Measurements from ENCODE around the gene NAGLU. TPM values are rescaled to one million over a fixed set of nuclear protein-coding genes. Genes with fewer than 3 reads are reported as not detected.
A peak's percentile ranks its signal among the peaks of the same experiment; 100 is the strongest.

NAGLU gene
- total RNA-seq, 2 experiments from 2014 or later, result 7.8 TPM

DNA sequence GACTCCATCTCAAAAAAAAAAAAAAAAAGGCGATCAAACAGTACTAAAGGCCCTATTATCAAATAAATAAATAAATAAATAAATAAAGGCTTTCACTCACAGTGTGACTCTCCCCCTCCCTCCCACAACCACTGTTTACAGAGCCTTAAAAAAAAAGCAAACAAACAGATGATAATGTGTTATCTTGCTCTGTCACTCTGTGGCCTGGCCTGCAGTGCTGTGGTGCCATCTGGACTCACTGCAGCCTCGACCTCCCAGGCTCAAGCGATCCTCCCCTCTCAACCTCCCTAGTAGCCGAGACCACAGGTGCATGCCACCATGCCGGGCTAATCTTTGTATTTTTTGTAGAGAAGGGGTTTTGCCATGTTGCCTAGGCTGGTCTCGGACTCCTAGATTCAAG, 8.1 kb upstream of the NAGLU start:
- Mint-ChIP-seq H3K4me3 (no peak overlapping the region), H3K27me3 (peaks cover 3% of the 10 kb centered on the region), H3K9me3 (no peaks in the 10 kb centered on the region), H3K27ac (no peak overlapping the region), H3K36me3 (ENCODE audit: low read depth) (no peaks in the 10 kb centered on the region), H3K4me1 (ENCODE audit: low read depth) (peaks cover 33% of the 10 kb centered on the region)
- DNase-seq (no peak), ATAC-seq (ENCODE audit: poor library complexity) (no peak)
- CTCF ChIA-PET, result interaction anchor here (0.7 to 2.2 kb wide), 8 partner anchors 8 to 216 kb away, joined by 3 to 13 read pairs (median 4); partner anchors contain the start of gene NAGLU
- H3K4me3 ChIP-seq (ENCODE audit: low read length), result no peak overlapping the region
- no peaks in the 10 kb centered on the region for H3K36me3 ChIP-seq (ENCODE audit: insufficient read depth, low read length)
- no peak overlapping the region for H3K27ac ChIP-seq (ENCODE audit: low read depth in 1 of 2, low read length in 2 of 2)
- peaks cover 45% of the 10 kb centered on the region for H3K4me1 ChIP-seq (ENCODE audit: insufficient read depth, low read length)
- TF ChIP-seq, protein P1, sequence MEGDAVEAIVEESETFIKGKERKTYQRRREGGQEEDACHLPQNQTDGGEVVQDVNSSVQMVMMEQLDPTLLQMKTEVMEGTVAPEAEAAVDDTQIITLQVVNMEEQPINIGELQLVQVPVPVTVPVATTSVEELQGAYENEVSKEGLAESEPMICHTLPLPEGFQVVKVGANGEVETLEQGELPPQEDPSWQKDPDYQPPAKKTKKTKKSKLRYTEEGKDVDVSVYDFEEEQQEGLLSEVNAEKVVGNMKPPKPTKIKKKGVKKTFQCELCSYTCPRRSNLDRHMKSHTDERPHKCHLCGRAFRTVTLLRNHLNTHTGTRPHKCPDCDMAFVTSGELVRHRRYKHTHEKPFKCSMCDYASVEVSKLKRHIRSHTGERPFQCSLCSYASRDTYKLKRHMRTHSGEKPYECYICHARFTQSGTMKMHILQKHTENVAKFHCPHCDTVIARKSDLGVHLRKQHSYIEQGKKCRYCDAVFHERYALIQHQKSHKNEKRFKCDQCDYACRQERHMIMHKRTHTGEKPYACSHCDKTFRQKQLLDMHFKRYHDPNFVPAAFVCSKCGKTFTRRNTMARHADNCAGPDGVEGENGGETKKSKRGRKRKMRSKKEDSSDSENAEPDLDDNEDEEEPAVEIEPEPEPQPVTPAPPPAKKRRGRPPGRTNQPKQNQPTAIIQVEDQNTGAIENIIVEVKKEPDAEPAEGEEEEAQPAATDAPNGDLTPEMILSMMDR (IDR thresholded peaks at IDR 0.05), result no peak
- no peaks in the 10 kb centered on the region for H3K27me3 ChIP-seq (ENCODE audit: control insufficient read depth in 1 of 2, insufficient read depth in 2 of 2, low read length in 2 of 2)
- H3K9me3 ChIP-seq (ENCODE audit: control insufficient read depth in 1 of 2, insufficient read depth in 1 of 2, low read length in 2 of 2), result no peaks in the 10 kb centered on the region
- POLR2A ChIA-PET, result interaction anchor here (0.7 kb wide), 1 partner anchor 8 kb away, joined by 5 read pairs; the partner anchor contains the start of gene NAGLU
- intact Hi-C loops (cut with DNase I, micrococcal nuclease), result loop anchor here in 1 of 2 experiments (5.0 kb wide), 1 partner anchor 501 kb away; no protein-coding TSS in a partner anchor

DNA sequence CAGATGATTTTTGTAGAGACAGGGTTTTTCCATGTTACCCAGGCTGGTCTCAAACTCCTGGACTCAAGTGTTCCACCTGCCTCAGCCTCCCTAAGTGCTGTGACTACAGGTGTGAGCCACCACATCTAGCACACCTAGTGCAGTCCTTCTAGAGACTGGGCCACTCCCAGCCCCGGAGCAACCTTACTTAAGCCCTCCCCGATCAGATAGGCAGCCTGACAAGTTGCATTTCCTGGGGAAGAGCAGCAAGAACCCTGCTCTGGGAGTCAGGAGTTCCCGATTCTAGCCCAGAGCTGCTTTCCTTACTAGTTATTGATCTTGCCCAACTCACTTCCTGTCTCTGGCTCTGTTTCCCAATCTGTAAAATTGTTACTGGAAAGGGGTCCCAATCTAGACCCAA, 7.0 kb upstream of the NAGLU start:
- Histone ChIP-seq H3K4me3 (ENCODE audit: low read length) (no peak overlapping the region), H3K27ac (ENCODE audit: low read depth in 1 of 2, low read length in 2 of 2) (no peak overlapping the region), H3K9me3 (ENCODE audit: control insufficient read depth in 1 of 2, insufficient read depth in 1 of 2, low read length in 2 of 2) (no peaks in the 10 kb centered on the region), H3K4me1 (ENCODE audit: insufficient read depth, low read length) (peaks cover 45% of the 10 kb centered on the region), H3K27me3 (ENCODE audit: control insufficient read depth in 1 of 2, insufficient read depth in 2 of 2, low read length in 2 of 2) (no peaks in the 10 kb centered on the region), H3K36me3 (ENCODE audit: insufficient read depth, low read length) (no peaks in the 10 kb centered on the region)
- Mint-ChIP-seq H3K36me3 (ENCODE audit: low read depth) (no peaks in the 10 kb centered on the region), H3K4me1 (ENCODE audit: low read depth) (peaks cover 40% of the 10 kb centered on the region), H3K27ac (no peak overlapping the region), H3K27me3 (peaks cover 3% of the 10 kb centered on the region), H3K4me3 (no peak overlapping the region), H3K9me3 (no peaks in the 10 kb centered on the region)
- no peak for ATAC-seq (ENCODE audit: poor library complexity)
- ChIA-PET CTCF (no interaction called here), POLR2A (no interaction called here)
- intact Hi-C loops (cut with DNase I, micrococcal nuclease), result loop anchor here in 1 of 2 experiments (5.0 kb wide), 1 partner anchor 502 kb away; no protein-coding TSS in a partner anchor
- peak in 1 of 14 experiments; percentile 8 for DNase-seq
- TF ChIP-seq, protein P1 (IDR thresholded peaks at IDR 0.05), result no peak

DNA sequence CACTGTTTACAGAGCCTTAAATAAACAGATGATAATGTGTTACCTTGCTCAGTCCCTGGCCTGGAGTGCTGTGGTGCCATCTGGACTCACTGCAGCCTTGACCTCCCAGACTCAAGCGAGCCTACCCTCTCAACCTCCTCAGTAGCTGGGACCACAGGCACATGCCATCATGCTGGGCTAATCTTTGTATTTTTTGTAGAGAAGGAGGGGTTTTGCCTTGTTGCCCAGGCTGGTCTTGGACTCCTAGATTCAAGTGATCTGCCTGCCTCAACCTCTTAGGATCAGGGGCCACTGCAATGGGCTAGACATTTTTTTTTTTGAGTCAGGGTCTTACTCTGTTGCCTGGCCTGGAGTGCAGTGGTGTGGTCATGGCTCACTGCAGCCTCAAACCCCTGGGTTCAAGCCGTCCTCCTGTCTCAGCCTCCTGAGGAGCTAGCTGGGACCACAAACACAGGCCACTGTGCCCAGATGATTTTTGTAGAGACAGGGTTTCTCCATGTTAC, 5.0 kb upstream of the NAGLU start:
- ATAC-seq (ENCODE audit: poor library complexity), result no peak
- H3K27me3 ChIP-seq (ENCODE audit: control insufficient read depth in 1 of 2, insufficient read depth in 2 of 2, low read length in 2 of 2), result no peaks in the 10 kb centered on the region
- H3K9me3 ChIP-seq (ENCODE audit: control insufficient read depth in 1 of 2, insufficient read depth in 1 of 2, low read length in 2 of 2), result no peaks in the 10 kb centered on the region
- H3K27ac ChIP-seq (ENCODE audit: low read depth in 1 of 2, low read length in 2 of 2), result no peak overlapping the region
- DNase-seq, result no peak
- peak overlapping the region; percentile 79 for H3K27ac Mint-ChIP-seq
- peaks cover 54% of the 10 kb centered on the region for H3K4me1 ChIP-seq (ENCODE audit: insufficient read depth, low read length)
- peak overlapping the region; percentile 82 for H3K4me3 Mint-ChIP-seq
- no peaks in the 10 kb centered on the region for H3K9me3 Mint-ChIP-seq
- H3K36me3 Mint-ChIP-seq (ENCODE audit: low read depth), result no peaks in the 10 kb centered on the region
- no peaks in the 10 kb centered on the region for H3K27me3 Mint-ChIP-seq
- no peak overlapping the region for H3K4me3 ChIP-seq (ENCODE audit: low read length)
- POLR2A ChIA-PET, result interaction anchor here (0.6 to 1.7 kb wide), 7 partner anchors 10 to 841 kb away, joined by 3 to 12 read pairs (median 4); partner anchors contain the start of genes RETREG3, STAT3 and TUBG1
- H3K4me1 Mint-ChIP-seq (ENCODE audit: low read depth), result peaks cover 49% of the 10 kb centered on the region
- CTCF ChIA-PET, result interaction anchor here (1.1 to 3.3 kb wide), 3 partner anchors 10 to 47 kb away, joined by 4 to 12 read pairs (median 7); partner anchors contain the start of gene PSMC3IP
- intact Hi-C loops (cut with DNase I, micrococcal nuclease), result loop anchor here in 1 of 2 experiments (2.0 kb wide), 1 partner anchor 24 kb away; no protein-coding TSS in a partner anchor
- H3K36me3 ChIP-seq (ENCODE audit: insufficient read depth, low read length), result no peaks in the 10 kb centered on the region
- TF ChIP-seq, protein P1 (IDR thresholded peaks at IDR 0.05), result no peak
